ENCODE results near the gene ATG101. TPM values are rescaled to one million over a fixed set of nuclear protein-coding genes. Genes with fewer than 3 reads are reported as not detected.

Gene ATG101
- total and polyA plus RNA-seq, 7 donors, result 25.1 to 154 (median 35.3) TPM

- Histone ChIP-seq H3K4me3 (peak overlapping the region; percentile 60), H3K27me3 (ENCODE audit: insufficient read depth in 3 of 3, low read length in 2 of 3) (no peaks in the 10 kb centered on the region), H3K9me3 (no peaks in the 10 kb centered on the region), H3K27ac (peak overlapping the region; percentile 93), H3K4me1 (peaks cover 51% of the 10 kb centered on the region), H3K36me3 (ENCODE audit: insufficient read depth in 1 of 2, low read depth in 1 of 2) (no peaks in the 10 kb centered on the region)
- intact Hi-C loops (cut with DNase I), result no loop called here
- WGBS, 3 donors, result 57 to 76% (median 63%) methylated on average over 13 of the region's 13 CpGs
- TF ChIP-seq CTCF (IDR thresholded peaks at IDR 0.05), result no peak
- no peak for DNase-seq
- no peak for ATAC-seq
These were observed 36.2 kb upstream of the ATG101 start for GRCh38 chr12:52033446-52034140.

- Histone ChIP-seq H3K4me1 (peaks cover 50% of the 10 kb centered on the region), H3K27ac (peak overlapping the region; percentile 93), H3K4me3 (no peak overlapping the region), H3K36me3 (ENCODE audit: insufficient read depth in 1 of 2, low read depth in 1 of 2) (no peaks in the 10 kb centered on the region), H3K9me3 (no peaks in the 10 kb centered on the region), H3K27me3 (ENCODE audit: insufficient read depth in 3 of 3, low read length in 2 of 3) (no peaks in the 10 kb centered on the region)
- DNase-seq (no peak), ATAC-seq (no peak)
- WGBS, 3 donors, result 92 to 99% (median 94%) methylated on average over 4 of the region's 4 CpGs
- intact Hi-C loops (cut with DNase I), result no loop called here
- no peak for TF ChIP-seq CTCF (IDR thresholded peaks at IDR 0.05)
These were observed 34.6 kb upstream of the ATG101 start for GRCh38 chr12:52035190-52035589.

GRCh38 chr12:52035926-52036325 is 33.9 kb upstream of the ATG101 start:
- WGBS, 3 donors, result 63 to 88% (median 76%) methylated on average over 2 of the region's 2 CpGs
- intact Hi-C loops (cut with DNase I), result no loop called here
- H3K27me3 ChIP-seq (ENCODE audit: insufficient read depth in 3 of 3, low read length in 2 of 3), result no peaks in the 10 kb centered on the region
- no peak for TF ChIP-seq CTCF (IDR thresholded peaks at IDR 0.05)
- peaks cover 50% of the 10 kb centered on the region for H3K4me1 ChIP-seq
- no peaks in the 10 kb centered on the region for H3K36me3 ChIP-seq (ENCODE audit: insufficient read depth in 1 of 2, low read depth in 1 of 2)
- H3K27ac ChIP-seq, result peak overlapping the region; percentile 93
- H3K9me3 ChIP-seq, result no peaks in the 10 kb centered on the region
- ATAC-seq (no peak), DNase-seq (no peak)
- no peak overlapping the region for H3K4me3 ChIP-seq

GRCh38 chr12:52036587-52037171 is 33.1 kb upstream of the ATG101 start:
- intact Hi-C loops (cut with DNase I), result no loop called here
- H3K4me3 ChIP-seq, result peak overlapping the region; percentile 62
- no peak for TF ChIP-seq CTCF (IDR thresholded peaks at IDR 0.05)
- H3K4me1 ChIP-seq, result peaks cover 55% of the 10 kb centered on the region
- DNase-seq, result peak; percentile 90 to 95
- peak; percentile 72 to 79 (median 72) for ATAC-seq
- no peaks in the 10 kb centered on the region for H3K9me3 ChIP-seq
- no peaks in the 10 kb centered on the region for H3K36me3 ChIP-seq (ENCODE audit: insufficient read depth in 1 of 2, low read depth in 1 of 2)
- 4 to 21% (median 4%) methylated on average over 27 to 53 of the region's 53 CpGs for WGBS, 3 donors
- peak overlapping the region; percentile 93 for H3K27ac ChIP-seq
- H3K27me3 ChIP-seq (ENCODE audit: insufficient read depth in 3 of 3, low read length in 2 of 3), result no peaks in the 10 kb centered on the region

All from psoas muscle (tissue), 8 donors.